ENCODE measurements around the gene PTPRD.

PTPRD gene

DNA sequence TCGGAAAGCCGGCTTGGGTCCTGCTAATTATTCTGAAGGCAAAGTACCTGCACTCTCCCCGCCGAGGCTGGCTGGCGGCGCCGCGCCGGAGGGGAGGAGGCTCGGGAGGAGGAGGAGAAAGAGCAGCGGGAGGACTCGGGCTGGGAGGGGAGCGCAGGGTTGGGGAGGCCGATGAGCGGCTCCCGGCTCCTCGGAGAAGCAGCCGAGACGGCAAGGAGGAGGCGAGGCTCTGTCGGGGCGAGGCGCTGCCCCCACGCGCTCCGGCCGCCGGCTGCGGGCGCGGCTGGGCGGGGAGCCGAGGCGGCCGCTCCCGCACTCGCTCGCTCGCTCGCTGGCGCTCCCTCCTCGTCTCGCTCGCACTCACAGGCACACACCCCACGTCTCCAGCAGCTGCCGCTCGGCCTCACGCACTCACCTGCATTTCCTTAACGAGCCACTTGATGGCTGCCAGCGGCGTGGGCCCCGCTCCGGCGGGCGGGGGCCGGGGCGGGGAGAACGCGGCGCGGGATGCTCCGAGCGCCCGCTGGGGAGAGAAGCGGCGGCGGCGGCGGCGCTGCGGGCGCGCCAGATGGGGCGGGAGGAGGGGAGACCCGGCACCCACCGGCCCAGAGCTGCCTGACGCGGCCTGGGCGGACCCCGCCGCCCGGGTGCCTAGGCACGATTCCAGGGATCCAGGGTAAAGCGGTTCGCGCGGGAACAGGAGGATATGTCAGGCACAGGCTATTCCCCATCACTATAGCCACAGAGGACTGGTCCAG is at the start of gene PTPRD:
Gene PTPRD (minus strand): TSS at position 362 of the 758 bp plus-strand sequence.
- no peak within 1 kb of the TSS for H3K4me3 ChIP-seq (ENCODE audit: low read depth, low read length)
- no peak for TF ChIP-seq CTCF (IDR thresholded peaks at IDR 0.05; ENCODE audit: low read depth, low read length)

DNA sequence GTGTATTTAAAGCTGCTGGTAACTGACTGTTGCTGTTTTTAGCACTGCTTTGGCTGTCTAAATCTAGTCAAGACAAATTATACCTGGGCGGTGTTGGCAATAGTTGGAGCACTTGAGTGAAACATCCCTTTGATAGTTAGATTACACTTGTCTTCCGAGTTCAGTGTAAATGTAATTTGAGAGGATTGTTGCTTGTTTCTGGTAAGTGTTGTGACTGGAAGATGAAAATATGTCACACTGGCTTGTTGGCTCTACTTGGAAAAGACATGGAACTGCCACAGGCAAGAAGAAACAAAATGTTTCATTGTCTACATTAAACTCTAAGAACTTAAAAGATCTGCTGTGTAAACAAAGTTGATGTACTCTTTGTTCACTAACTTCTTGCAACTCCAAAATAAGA is 49.2 kb upstream of the PTPRD start:
- TF ChIP-seq CTCF (IDR thresholded peaks at IDR 0.05; ENCODE audit: low read depth, low read length), result no peak
- no peak overlapping the region for H3K4me3 ChIP-seq (ENCODE audit: low read depth, low read length)

GRCh38 chr9:10661376-10661775 is 48.6 kb upstream of the PTPRD start:
- no peak overlapping the region for H3K4me3 ChIP-seq (ENCODE audit: low read depth, low read length)
- no peak for TF ChIP-seq CTCF (IDR thresholded peaks at IDR 0.05; ENCODE audit: low read depth, low read length)

DNA sequence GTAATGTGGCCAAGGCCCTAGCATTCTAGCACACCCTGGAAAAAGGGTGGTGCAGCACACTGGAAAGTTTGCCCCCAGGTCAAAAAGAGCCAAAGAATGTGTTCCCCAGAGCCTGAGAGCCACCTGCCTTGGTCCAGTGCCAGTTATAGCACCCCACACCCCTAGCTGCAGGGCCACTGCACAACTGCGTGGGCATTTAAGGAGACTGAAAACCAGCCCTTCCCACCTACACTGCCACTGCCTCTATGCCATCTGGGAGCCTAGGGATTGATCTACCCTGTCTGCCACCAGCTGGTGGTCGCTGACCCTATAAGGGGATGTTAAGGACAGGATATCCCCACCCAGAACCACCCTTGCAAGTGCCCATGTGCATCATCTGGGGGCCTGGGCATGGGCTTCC is 38.2 kb upstream of the PTPRD start:
- H3K4me3 ChIP-seq (ENCODE audit: low read depth, low read length), result no peak overlapping the region
- no peak for TF ChIP-seq CTCF (IDR thresholded peaks at IDR 0.05; ENCODE audit: low read depth, low read length)

DNA sequence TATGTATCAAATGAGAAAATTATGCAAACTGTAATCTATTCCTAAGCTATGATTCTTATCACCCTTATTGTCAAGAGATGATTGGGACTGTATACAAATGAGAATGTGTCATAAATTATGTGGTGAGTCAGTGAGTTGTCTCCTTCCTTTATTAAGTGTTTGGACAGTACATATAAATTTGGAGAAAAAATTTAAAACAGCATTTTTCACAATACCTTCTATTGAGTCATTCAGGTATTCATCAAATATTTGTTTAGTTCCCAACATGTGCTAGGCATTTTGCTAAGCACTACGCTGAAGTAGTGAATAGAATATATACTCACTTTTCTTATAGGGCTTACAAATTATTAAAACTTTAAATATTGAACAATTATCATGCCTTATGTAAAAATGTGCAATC is 36.3 kb upstream of the PTPRD start:
- TF ChIP-seq CTCF (IDR thresholded peaks at IDR 0.05; ENCODE audit: low read depth, low read length), result no peak
- H3K4me3 ChIP-seq (ENCODE audit: low read depth, low read length), result no peak overlapping the region

GRCh38 chr9:10633785-10634184 is 21.0 kb upstream of the PTPRD start:
- no peak overlapping the region for H3K4me3 ChIP-seq (ENCODE audit: low read depth, low read length)
- no peak for TF ChIP-seq CTCF (IDR thresholded peaks at IDR 0.05; ENCODE audit: low read depth, low read length)

DNA sequence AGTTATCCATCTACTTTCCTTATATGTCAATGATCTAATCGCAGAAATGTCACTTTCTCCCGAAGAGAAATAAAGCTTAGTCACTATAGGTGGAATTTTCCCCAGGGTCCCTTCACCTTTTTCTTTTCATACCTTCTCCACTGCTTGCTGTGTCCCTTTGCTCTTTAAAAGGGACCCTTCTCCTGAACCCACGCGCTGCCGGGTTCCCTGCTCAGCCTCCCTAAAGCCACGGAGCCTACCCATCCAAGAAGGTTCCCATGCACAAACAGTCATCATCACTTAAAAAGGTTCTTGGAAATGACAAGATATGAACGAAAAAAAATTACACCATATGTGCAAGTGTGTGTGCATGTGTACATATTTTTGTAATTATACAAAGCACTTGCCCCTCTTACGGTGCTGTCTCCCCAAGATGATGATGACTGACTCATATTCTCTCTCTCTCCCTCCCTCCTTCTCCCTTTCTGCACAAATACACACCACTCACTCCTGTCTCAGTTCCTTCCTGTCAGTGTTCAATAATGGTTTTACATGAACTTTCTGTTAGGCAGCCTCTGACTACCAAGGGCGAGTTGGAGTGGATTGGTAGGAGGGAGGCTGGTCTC is 1.5 kb upstream of the PTPRD start:
- no peak overlapping the region for H3K4me3 ChIP-seq (ENCODE audit: low read depth, low read length)
- no peak for TF ChIP-seq CTCF (IDR thresholded peaks at IDR 0.05; ENCODE audit: low read depth, low read length)
